H1 (cell line): ENCODE measurements around the gene TAS2R3. TPM values are rescaled to one million over a fixed set of nuclear protein-coding genes. Genes with fewer than 3 reads are reported as not detected.
A peak's percentile ranks its signal among the peaks of the same experiment; 100 is the strongest.

ENCODE experiments used
- CTCF ChIA-PET: fragments of 300-600 bp; sonication (Branson Sonifier 250); formaldehyde crosslinking; loops from one replicate; lab custom pipeline; 2021; ENCODE audit not compliant: partially characterized antibody; lab: Charles Lee
- POLR2A ChIA-PET: fragments of 300-600 bp; sonication (Branson Sonifier 250); formaldehyde crosslinking; loops from one replicate; lab custom pipeline; 2021; ENCODE audit warnings: inconsistent platforms; ENCODE audit not compliant: partially characterized antibody; lab: Charles Lee
- DNase-seq, 2 experiments: peaks; one replicate each; pipeline versions ENCODE4 v3.0.0 to v3.0.0-alpha.2; 2010 to 2022; ENCODE audit warnings: low spot score in 2 of 2, low read depth in 1 of 2, mixed read lengths in 1 of 2
- FAIRE-seq: peaks from 2 replicates; lab custom pipeline; 2011; peaks lifted over from hg19 to GRCh38; lab: Jason Lieb, UNC
- H2AFZ ChIP-seq: 2 replicates; pipeline ENCODE4 v1.8.1; 2012; ENCODE audit warnings: low read length, inconsistent platforms
- H2AK5ac ChIP-seq: 2 replicates; pipeline ENCODE4 v1.6.1; 2013; ENCODE audit warnings: low read depth, low read length
- H2BK120ac ChIP-seq: replicated peaks from 2 replicates; pipeline ENCODE3; 2013; ENCODE audit warnings: low read depth, low read length, inconsistent platforms
- H2BK12ac ChIP-seq: 2 replicates; pipeline ENCODE4 v1.6.1; 2013; ENCODE audit warnings: low read depth, low read length
- H2BK15ac ChIP-seq: 2 replicates; pipeline ENCODE4 v1.6.1; 2013; ENCODE audit warnings: low read length
- H2BK20ac ChIP-seq: 2 replicates; pipeline ENCODE4 v1.6.1; 2013; ENCODE audit warnings: low read length
- H2BK5ac ChIP-seq: 2 replicates; pipeline ENCODE4 v1.6.1; 2013; ENCODE audit warnings: low read depth, low read length
- H3K14ac ChIP-seq: 2 replicates; pipeline ENCODE4 v1.6.1; 2013; ENCODE audit warnings: inconsistent platforms; ENCODE audit not compliant: insufficient read length
- H3K18ac ChIP-seq: 2 replicates; pipeline ENCODE4 v1.6.1; 2013; ENCODE audit warnings: low read length; ENCODE audit errors: extremely low read depth
- H3K23ac ChIP-seq: 2 replicates; pipeline ENCODE4 v1.6.1; 2013; ENCODE audit warnings: inconsistent platforms; ENCODE audit not compliant: insufficient read length
- H3K23me2 ChIP-seq: 2 replicates; pipeline ENCODE4 v1.6.1; 2013; ENCODE audit warnings: low read depth, low read length
- H3K27ac ChIP-seq: 2 replicates; pipeline ENCODE4 v1.6.1; 2011; ENCODE audit warnings: low read depth, low read length, inconsistent platforms
- H3K27me3 ChIP-seq, 4 experiments: replicated peaks in 1 of 4; 1 replicate in 1 of 4; 2 replicates in 3 of 4; pipeline versions ENCODE4 v1.6.1 to v1.8.1; 2011 to 2013; ENCODE audit warnings: low read length in 3 of 4, mild to moderate bottlenecking in 3 of 4, inconsistent platforms in 2 of 4, mixed read lengths in 2 of 4, moderate library complexity in 1 of 4; ENCODE audit not compliant: control insufficient read depth in 3 of 4, insufficient read depth in 3 of 4; ENCODE audit errors: extremely low read depth in 1 of 4
- H3K36me3 ChIP-seq, 4 experiments: 2 replicates each; pipeline versions ENCODE4 v1.6.1 to v1.8.1; 2011 to 2013; ENCODE audit warnings: mild to moderate bottlenecking in 4 of 4, low read length in 3 of 4, moderate library complexity in 2 of 4, control low read depth in 1 of 4, inconsistent platforms in 1 of 4; ENCODE audit not compliant: insufficient read depth in 4 of 4, control insufficient read depth in 2 of 4
- H3K4ac ChIP-seq: replicated peaks from 2 replicates; pipeline ENCODE3; 2013; ENCODE audit warnings: low read length, low read depth, mixed read lengths, inconsistent platforms; ENCODE audit not compliant: insufficient read length
- H3K4me1 ChIP-seq, 4 experiments: replicated peaks in 1 of 4; 1 replicate in 1 of 4; 2 replicates in 3 of 4; pipeline versions ENCODE4 v1.6.1 to v1.8.1; 2011 to 2013; ENCODE audit warnings: low read length in 3 of 4, inconsistent platforms in 2 of 4, mixed read lengths in 1 of 4; ENCODE audit not compliant: insufficient read depth in 4 of 4, control insufficient read depth in 3 of 4
- H3K4me2 ChIP-seq, 2 experiments: 2 replicates each; pipeline versions ENCODE4 v1.6.1 to v1.8.1; 2011 to 2013; ENCODE audit warnings: low read depth in 2 of 2, low read length in 2 of 2, control low read depth in 1 of 2, inconsistent platforms in 1 of 2, mild to moderate bottlenecking in 1 of 2; ENCODE audit not compliant: insufficient read depth in 1 of 2
- H3K4me3 ChIP-seq, 4 experiments: fragments of 200-600, 300-600 bp in 1 of 4; sonication (generic), shearing (Covaris generic), sonication (Bioruptor Twin) in 1 of 4; 2 replicates each; pipeline versions ENCODE4 v1.5.1 to v1.8.1; 2011 to 2016; ENCODE audit warnings: low read length in 4 of 4, low read depth in 3 of 4, control low read depth in 2 of 4, inconsistent platforms in 2 of 4, mild to moderate bottlenecking in 2 of 4, mixed read lengths in 1 of 4, moderate library complexity in 1 of 4; ENCODE audit not compliant: insufficient read depth in 2 of 4; ENCODE audit errors: extremely low read depth in 1 of 4
- H3K56ac ChIP-seq: replicated peaks from 2 replicates; pipeline ENCODE3; 2013; ENCODE audit warnings: low read depth, mild to moderate bottlenecking, mixed read lengths, low read length, inconsistent platforms; ENCODE audit not compliant: insufficient read length
- H3K79me1 ChIP-seq: 2 replicates; pipeline ENCODE4 v1.6.1; 2013; ENCODE audit warnings: low read depth, low read length, control low read depth
- H3K79me2 ChIP-seq, 2 experiments: 2 replicates each; pipeline versions ENCODE4 v1.6.1 to v1.8.1; 2012 to 2013; ENCODE audit warnings: low read length in 2 of 2, mild to moderate bottlenecking in 2 of 2, inconsistent platforms in 1 of 2; ENCODE audit not compliant: insufficient read depth in 2 of 2, control insufficient read depth in 1 of 2
- H3K9ac ChIP-seq, 4 experiments: replicated peaks in 1 of 4; 1 replicate in 1 of 4; 2 replicates in 3 of 4; pipeline versions ENCODE4 v1.6.1 to v1.8.1; 2011 to 2013; ENCODE audit warnings: low read depth in 3 of 4, low read length in 3 of 4, control low read depth in 2 of 4, mild to moderate bottlenecking in 2 of 4, moderate library complexity in 2 of 4, inconsistent platforms in 1 of 4; ENCODE audit errors: extremely low read depth in 1 of 4
- H3K9me3 ChIP-seq, 2 experiments: 2 replicates each; pipeline versions ENCODE4 v1.6.1 to v1.8.1; 2012 to 2013; ENCODE audit warnings: mild to moderate bottlenecking in 2 of 2, moderate library complexity in 2 of 2, control low read depth in 1 of 2, inconsistent platforms in 1 of 2, low read depth in 1 of 2, low read length in 1 of 2, mixed read lengths in 1 of 2; ENCODE audit not compliant: insufficient read depth in 2 of 2
- H4K20me1 ChIP-seq, 2 experiments: replicated peaks in 1 of 2; 2 replicates each; pipeline versions ENCODE3 to v1.8.1; 2011 to 2013; ENCODE audit warnings: inconsistent platforms in 2 of 2, low read length in 2 of 2, mild to moderate bottlenecking in 1 of 2; ENCODE audit not compliant: insufficient read depth in 2 of 2, control insufficient read depth in 1 of 2
- H4K5ac ChIP-seq: 2 replicates; pipeline ENCODE4 v1.6.1; 2013; ENCODE audit warnings: low read length, low read depth, mixed read lengths, inconsistent platforms; ENCODE audit not compliant: insufficient read length
- H4K8ac ChIP-seq: 2 replicates; pipeline ENCODE4 v1.8.0; 2013; ENCODE audit warnings: mild to moderate bottlenecking, moderate library complexity, low read length, inconsistent platforms; ENCODE audit not compliant: insufficient read depth; ENCODE audit errors: extremely low read depth
- H4K91ac ChIP-seq: replicated peaks from 2 replicates; pipeline ENCODE3; 2013; ENCODE audit warnings: low read length, mixed read lengths, inconsistent platforms; ENCODE audit not compliant: insufficient read length
- MAFK ChIP-seq: IDR thresholded peaks from 2 replicates; pipeline ENCODE4 v1.6.1; 2012; ENCODE audit warnings: low read depth, mild to moderate bottlenecking, improper control_type of control experiment, low read length
- SIX5 ChIP-seq: IDR thresholded peaks from 2 replicates; pipeline ENCODE4 v1.6.1; 2011; ENCODE audit warnings: mild to moderate bottlenecking, low read depth, low read length
- WGBS, 2 experiments: shearing (Covaris generic) in 1 of 2; methylation state at CpG; one replicate each; pipeline versions ENCODE4 v1.1.6 to v1.1.7; 2013 to 2015; ENCODE audit warnings: low lambda C conversion rate in 2 of 2, mixed read lengths in 2 of 2, inconsistent platforms in 1 of 2, low coverage in 1 of 2, missing lambda C conversion rate in 1 of 2; ENCODE audit not compliant: insufficient replicate concordance in 2 of 2, insufficient coverage in 1 of 2, insufficient read length in 1 of 2; ENCODE audit errors: extremely low coverage in 1 of 2, missing lambda C conversion rate in 1 of 2; 5-methylcytosine and 5-hydroxymethylcytosine counted together
- polyA plus RNA-seq, 7 experiments: library from polyadenylated mRNA; depleted of rRNA in 3 of 7; stranded (reverse) in 5 of 7; unstranded in 2 of 7; fragments of >200 nt in 5 of 7; fragments of 200-250 nt in 2 of 7; gene quantifications; 1 replicate in 5 of 7; 2 replicates in 1 of 7; 4 replicates in 1 of 7; pipeline versions ENCODE4 v1.2.1 to v1.2.3, GENCODE V29; 2011 to 2013; ENCODE audit warnings: missing spikeins in 2 of 7, mixed read lengths in 2 of 7
- total RNA-seq: library from RNA; stranded (reverse); fragmentation: NEBNext Ultra II Directional; extraction: Animal tissue kit (Norgen Biotek cat#: 25700); gene quantifications from 2 replicates; pipeline ENCODE4 v1.2.1, GENCODE V29; 2021

The TAS2R3 gene
- total and polyA plus RNA-seq, 2 of the 8 experiments (the other 6 are each of a cell fraction or from before 2014, with no cell fraction given) = 0.48 to 0.99 TPM

DNA sequence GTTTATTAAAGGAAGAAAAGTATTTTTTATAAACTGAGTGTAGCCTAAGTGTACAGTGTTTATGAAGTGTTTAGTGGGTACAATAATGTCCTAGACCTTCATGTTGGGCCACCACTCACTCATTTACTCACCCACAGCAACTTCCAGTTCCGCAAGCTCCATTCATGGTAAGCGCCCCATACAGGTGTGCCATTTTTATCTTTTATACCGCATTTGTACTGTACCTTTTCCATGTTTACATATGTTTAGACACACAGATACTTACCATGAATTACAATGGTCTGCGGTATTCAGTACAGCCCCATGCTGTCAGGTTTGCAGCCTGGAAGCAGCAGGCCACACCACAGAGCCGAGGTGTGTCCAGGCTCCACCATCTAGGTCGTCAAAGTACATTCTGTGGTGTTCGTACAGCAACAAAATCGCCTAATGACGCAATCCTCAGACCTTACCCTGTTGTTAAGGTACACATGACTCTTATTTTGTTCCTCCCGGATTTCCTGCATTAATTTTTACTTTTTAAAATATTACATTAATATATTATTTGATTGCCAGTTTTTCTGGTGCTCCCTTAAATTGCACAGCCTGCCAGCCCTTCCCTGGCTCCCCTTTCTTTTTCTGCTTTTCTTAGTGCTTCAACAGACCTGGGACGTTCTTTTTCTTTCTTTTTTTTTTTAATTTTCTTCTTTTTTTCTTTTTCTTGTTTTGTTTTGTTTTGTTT lies 26.6 kb upstream of the TAS2R3 start:
- H3K4me2 ChIP-seq = peak overlapping the region; percentile 35 to 69
- ChIA-PET POLR2A (interaction anchor here (1.0 to 3.3 kb wide), 6 partner anchors 15 to 117 kb away, joined by 3 to 21 read pairs (median 6); no protein-coding TSS in a partner anchor), CTCF (interaction anchor here (0.5 to 2.0 kb wide), 20 partner anchors 8 to 1209 kb away, joined by 3 to 16 read pairs (median 4); partner anchors contain the start of genes DENND11, TAS2R3 and WEE2)
- H3K4me3 ChIP-seq = peak overlapping the region in 3 of 4 experiments; percentile 23 to 100 (median 95); a peak in 5 of 8 replicates
- H4K8ac ChIP-seq = 0 out of 2 replicates have a peak overlapping the region, but pooled peaks have one; percentile 45
- H3K56ac ChIP-seq = no peak overlapping the region
- peaks cover 0 to 6% (median 2%) of the 10 kb centered on the region in 4 experiments; a peak in 3 of 7 replicates for H3K4me1 ChIP-seq
- no peak overlapping the region for H3K14ac ChIP-seq
- H4K20me1 ChIP-seq = peaks cover 0 to 2% of the 10 kb centered on the region in 2 experiments
- peaks cover 4 to 39% of the 10 kb centered on the region in 2 experiments for H3K79me2 ChIP-seq
- H2BK15ac ChIP-seq = no peak overlapping the region
- no peaks in the 10 kb centered on the region for H3K27me3 ChIP-seq
- H4K91ac ChIP-seq = no peak overlapping the region
- H2BK12ac ChIP-seq = no peak overlapping the region
- no peak overlapping the region for H3K18ac ChIP-seq
- H2BK5ac ChIP-seq = no peak overlapping the region; the same call in 1 of the 2 replicates
- peaks cover 3 to 28% (median 14%) of the 10 kb centered on the region in 4 experiments; a peak in 7 of 8 replicates for H3K36me3 ChIP-seq
- no peak overlapping the region for H2AK5ac ChIP-seq
- 0 out of 2 replicates have a peak overlapping the region, but pooled peaks have one; percentile 49 for H3K27ac ChIP-seq
- H3K23me2 ChIP-seq = peaks cover 2% of the 10 kb centered on the region; the same call in 1 of the 2 replicates
- no peak overlapping the region for H2BK20ac ChIP-seq
- FAIRE-seq (no peak), DNase-seq (no peak)
- no peak overlapping the region for H3K4ac ChIP-seq
- H3K23ac ChIP-seq = no peak overlapping the region
- H4K5ac ChIP-seq = peak overlapping the region; percentile 15
- H2BK120ac ChIP-seq = no peak overlapping the region
- H3K79me1 ChIP-seq = peaks cover 4% of the 10 kb centered on the region; the same call in 1 of the 2 replicates
- 88% methylated on average over 11 of the region's 11 CpGs; no CpG with 5 or more reads in 1 of the 2 experiments for WGBS, 2 experiments
- no peaks in the 10 kb centered on the region for H3K9me3 ChIP-seq
- H2AFZ ChIP-seq = peak overlapping the region; percentile 92; the same call in 1 of the 2 replicates
- H3K9ac ChIP-seq = no peak overlapping the region
- TF ChIP-seq MAFK (no peak), SIX5 (no peak)
